HG02571 (cell line): ENCODE data around the gene PBX1.

Experiments
- ATAC-seq: cut with Tn5 transposase; IDR thresholded peaks from one replicate; pipeline ENCODE4 v1.9.1; 2021; ENCODE audit warnings: mild to moderate bottlenecking, moderate library complexity; ENCODE audit not compliant: unreplicated experiment

Gene PBX1

GRCh38 chr1:164614316-164614715 is 55.3 kb downstream of the PBX1 start:
- ATAC-seq, result no peak

- ATAC-seq, result no peak
Observed at GRCh38 chr1:164617377-164618201, 58.6 kb downstream of the PBX1 start.

- no peak for ATAC-seq
Observed at GRCh38 chr1:164618202-164618564, 59.2 kb downstream of the PBX1 start.

- no peak for ATAC-seq
Observed at GRCh38 chr1:164619006-164619784, 60.2 kb downstream of the PBX1 start.

- ATAC-seq, result no peak
Observed at GRCh38 chr1:164622068-164622845, 63.3 kb downstream of the PBX1 start.

GRCh38 chr1:164623805-164624204 is 64.8 kb downstream of the PBX1 start:
- ATAC-seq, result no peak

- no peak for ATAC-seq
Observed at GRCh38 chr1:164624400-164624799, 65.4 kb downstream of the PBX1 start.

GRCh38 chr1:164625004-164625617 is 66.1 kb downstream of the PBX1 start:
- ATAC-seq, result no peak

GRCh38 chr1:164628772-164629171 is 69.8 kb downstream of the PBX1 start:
- ATAC-seq, result no peak

- ATAC-seq, result no peak
Observed at GRCh38 chr1:164629971-164630370, 71.0 kb downstream of the PBX1 start.

GRCh38 chr1:164630626-164631396 is 71.8 kb downstream of the PBX1 start:
- no peak for ATAC-seq

- ATAC-seq, result no peak
Observed at GRCh38 chr1:164631751-164632150, 72.8 kb downstream of the PBX1 start.

GRCh38 chr1:164633997-164634396 is 75.0 kb downstream of the PBX1 start:
- no peak for ATAC-seq

- no peak for ATAC-seq
Observed at GRCh38 chr1:164635059-164635802, 76.2 kb downstream of the PBX1 start.

GRCh38 chr1:164635803-164636731 is 77.1 kb downstream of the PBX1 start:
- ATAC-seq, result no peak

- no peak for ATAC-seq
Observed at GRCh38 chr1:164636757-164637156, 77.8 kb downstream of the PBX1 start.

- no peak for ATAC-seq
Observed at GRCh38 chr1:164637461-164638375, 78.7 kb downstream of the PBX1 start.
